GM19452 (cell line): Measurements from ENCODE around the gene CSTF3.
"Not testable (repeated sequence)": the region's sequence is repeated elsewhere in the genome, so short reads cannot be mapped to it uniquely, and the experiment has no call there.

Experiments used
- ATAC-seq: cut with Tn5 transposase; IDR thresholded peaks from one replicate; pipeline ENCODE4 v1.9.1; 2021; ENCODE audit not compliant: unreplicated experiment

CSTF3 gene

DNA sequence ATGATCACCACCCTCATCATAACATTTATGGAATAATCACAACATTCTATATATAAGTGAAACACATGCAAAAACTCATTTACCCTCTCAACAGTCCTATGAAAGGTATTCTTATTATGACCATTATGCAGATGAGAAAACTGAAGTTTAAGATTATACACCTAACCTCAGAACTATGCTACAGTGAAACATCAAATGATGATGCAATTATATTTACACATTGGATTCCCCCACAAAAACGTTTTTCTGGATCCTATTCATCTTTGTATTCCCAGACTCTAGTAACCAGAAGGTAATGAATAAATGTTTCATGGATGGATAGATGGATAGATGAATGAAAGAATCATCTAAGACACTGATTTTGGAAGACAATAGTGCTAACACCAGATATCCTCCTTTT is 67.1 kb downstream of the CSTF3 start:
- ATAC-seq, result no peak

DNA sequence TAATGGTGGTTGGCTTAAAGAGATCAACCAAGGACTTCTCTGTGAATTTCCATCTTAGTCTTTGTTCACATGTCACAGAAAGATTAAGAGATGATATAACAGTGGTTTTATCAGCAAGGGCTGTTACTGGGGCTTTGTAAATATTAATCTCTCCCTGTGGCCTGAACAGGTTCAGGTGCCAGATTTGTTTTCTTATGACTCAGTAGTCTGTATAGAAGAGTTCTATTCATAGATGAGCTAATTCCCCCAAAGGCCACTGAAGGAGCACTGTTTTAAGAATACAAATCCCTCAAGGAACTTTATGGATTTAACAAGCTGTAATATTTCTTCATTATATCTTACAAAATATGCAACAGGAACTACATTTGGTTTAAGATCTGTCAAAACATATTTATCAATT is 71.5 kb downstream of the CSTF3 start:
- ATAC-seq, result no peak

DNA sequence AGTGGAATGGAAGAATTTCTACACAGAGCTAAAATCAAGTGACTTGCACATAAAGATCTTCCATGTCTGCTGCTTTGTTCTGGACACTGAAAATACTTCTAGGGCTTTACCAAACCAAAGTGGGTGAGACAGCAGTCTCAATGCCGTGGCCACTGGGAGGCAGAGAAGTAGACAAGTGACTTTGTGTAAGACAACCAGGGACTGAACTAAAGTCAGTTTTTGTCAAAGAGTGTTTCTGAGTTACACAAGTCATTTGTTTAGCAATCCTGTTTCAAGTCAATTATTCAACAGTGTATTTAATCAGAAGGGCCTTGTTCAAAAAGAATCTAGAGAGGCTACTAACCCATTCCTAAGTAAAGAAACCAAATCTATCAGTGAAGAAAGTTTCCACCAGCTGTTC is 75.3 kb downstream of the CSTF3 start:
- ATAC-seq, result no peak

DNA sequence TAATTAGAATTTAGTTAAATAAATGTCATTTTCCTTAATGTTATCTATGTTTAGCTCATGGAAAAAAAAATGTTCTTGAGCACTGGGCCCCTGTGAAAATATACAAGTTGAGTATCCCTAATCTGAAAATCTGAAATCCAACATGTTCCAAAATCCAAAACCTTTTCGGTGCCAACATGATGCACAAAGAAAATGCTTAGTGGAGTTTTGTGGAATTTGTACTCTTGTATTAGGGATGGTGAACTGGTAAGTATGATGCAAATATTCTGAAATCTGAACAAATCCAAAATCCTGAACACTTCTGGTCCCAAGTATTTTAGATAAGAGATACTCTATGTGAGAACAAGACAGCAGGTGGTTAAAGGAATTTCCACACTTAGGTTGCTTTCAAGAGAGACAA is 77.4 kb downstream of the CSTF3 start:
- no peak for ATAC-seq

DNA sequence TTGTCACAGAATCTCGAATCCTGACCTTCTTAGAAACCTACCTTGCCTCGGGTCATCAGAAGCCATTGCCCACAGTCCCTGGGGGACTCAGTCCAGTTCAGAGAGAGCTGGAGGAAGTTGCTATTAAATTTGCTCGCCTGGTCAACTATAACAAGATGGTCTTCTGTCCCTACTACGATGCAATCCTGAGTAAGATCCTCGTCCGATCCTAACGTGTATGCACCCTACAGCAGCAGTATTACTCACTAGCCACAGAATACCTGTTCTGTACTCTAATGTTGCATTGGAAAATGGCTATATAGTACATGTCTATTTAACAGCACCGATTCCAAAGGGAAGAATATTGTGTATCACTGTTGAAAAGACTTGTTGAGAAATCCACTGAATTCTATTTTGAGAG is 88.8 kb downstream of the CSTF3 start:
- no peak for ATAC-seq

DNA sequence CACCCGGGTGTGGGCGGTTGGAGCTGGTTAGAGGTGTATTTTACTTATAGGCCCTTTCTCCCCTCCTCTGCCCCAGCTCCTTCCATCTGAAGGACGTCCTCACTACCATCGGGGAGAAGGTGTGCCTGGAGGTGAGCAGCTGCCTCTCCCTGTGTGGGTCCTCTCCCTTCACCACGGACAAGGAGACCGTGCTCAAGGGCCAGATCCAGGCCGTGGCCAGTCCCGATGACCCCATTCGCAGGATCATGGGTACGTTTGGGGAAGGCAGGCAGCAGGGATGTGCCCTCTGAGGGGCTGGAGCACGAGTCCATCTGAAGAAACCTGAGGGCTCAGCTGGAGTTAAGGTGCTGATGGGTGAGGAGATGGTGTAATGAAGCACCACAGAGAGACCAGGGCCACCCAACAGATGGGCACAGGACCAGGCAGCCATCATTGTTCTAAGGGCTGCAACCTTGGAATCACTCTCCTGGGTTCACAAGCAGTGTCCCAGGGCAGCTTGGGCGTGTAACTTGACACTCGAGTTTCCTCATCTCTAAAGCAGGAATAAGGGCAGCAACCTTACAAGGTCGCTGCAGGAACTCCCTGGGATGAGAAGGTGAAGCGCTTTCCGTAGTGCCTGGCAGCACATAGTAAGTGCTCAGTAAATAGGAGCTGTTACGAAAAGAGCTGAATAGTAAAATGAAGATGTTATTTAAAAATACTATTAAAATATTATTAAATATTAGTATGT is 92.5 kb downstream of the CSTF3 start:
- ATAC-seq, result no peak

DNA sequence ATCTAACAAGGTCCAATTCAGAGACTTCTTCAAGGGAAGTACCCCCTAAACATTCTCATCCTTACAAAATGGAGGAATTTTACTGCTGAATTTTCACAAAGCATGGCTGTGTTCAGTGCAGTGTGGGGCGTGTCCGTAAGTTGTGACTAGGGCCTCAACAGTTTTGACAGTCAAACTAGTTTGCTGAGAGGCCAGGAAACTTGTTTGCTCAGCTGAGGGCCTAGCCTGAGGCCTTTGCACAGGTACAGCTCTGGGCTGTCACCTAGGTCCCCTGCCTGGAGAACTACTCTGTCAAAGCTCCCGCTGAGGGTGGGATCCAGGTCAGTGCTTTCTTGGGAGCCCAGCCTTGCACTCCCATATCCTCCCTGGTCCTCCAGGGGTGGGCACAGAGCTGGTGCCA is 94.0 kb downstream of the CSTF3 start:
- ATAC-seq, result no peak

DNA sequence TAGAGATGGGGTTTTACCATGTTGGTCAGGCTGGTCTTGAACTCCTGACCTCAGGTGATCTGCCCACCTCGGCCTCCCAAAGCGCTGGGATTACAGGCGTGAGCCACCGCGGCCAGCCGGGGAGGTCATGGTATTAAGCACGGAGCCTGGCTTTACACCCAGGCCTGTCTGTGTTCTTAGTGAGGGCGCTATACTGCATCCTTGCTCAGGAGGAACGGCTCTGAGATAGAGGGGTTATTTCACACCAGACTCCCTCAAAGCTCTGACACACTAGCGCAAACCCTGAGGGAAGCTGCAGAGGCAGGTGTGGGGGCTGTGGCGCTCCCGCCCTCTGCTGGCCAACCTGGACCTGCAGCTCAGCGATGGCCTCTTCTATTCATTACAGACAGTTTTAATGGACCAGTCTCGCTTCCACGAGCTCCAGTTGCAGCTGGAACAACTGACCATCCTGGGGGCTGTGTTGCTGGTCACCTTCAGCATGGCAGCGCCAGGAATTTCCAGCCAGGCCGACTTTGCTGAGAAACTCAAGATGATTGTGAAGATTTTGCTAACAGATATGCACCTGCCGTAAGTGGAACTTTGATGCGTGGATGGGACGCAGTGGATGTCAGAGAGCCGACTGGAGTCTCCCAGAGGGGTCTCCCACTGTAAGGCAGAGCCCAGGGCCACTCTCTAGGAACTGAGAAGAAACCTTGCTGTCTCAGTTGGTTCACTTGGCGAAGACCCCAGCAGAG is 95.7 kb downstream of the CSTF3 start:
- peak; percentile 47 for ATAC-seq

DNA sequence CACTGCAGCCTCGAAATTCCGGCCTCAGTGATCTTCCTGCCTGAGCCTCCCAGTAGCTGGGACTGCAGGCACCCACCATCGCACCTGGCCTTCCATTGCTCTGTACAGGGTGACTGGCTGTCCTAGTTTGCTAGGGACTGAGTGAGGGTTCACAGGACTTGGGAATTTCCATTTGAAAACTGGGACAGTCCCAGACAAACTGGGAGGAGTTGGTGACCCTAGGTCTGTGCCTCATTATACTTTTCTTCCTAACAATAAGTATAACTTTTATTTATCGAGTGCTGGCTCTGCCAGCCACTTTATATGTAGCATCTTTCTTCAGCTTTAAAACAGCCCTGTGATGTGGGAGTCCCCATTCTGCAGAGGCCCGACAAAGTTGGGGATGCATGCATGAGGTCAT is 96.4 kb downstream of the CSTF3 start:
- ATAC-seq, result no peak

DNA sequence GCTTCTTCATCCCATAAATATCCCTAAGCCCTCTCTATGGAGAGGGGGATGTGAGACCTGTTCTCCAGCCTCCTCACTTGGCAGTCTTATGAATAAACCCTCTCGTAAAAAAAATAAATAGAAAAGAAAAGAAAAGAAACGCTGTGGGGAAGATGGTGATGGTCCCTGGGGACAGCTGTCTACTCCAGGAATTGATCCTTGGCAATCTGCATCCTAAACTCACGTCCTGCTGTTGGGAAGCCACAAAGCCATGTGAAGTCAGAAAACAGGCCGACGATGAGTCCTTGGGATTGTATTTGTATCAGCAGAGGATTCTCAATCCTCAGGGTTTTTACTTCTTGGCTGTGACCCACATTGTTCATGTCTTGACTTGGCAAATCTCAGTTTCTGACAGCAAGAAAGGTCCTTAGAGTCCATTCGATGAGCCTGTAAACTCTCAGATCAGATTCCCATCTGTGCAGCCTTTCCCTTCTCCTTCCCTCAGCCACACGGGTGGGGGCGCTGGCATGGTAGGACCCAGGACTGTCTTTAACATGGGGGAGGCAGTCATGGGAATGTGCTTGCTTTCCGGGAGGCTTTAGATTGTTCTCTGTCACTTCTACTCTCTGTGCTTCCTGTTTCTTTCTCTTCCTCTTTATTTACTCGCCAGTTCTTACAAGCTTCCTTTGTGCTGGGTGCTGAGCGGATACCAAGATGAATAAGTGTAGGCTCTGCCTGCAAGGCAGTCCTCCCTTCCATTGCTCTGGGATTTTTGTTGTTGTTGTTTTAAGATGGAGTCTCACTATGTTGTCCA is 97.1 kb downstream of the CSTF3 start:
- ATAC-seq, result no peak

DNA sequence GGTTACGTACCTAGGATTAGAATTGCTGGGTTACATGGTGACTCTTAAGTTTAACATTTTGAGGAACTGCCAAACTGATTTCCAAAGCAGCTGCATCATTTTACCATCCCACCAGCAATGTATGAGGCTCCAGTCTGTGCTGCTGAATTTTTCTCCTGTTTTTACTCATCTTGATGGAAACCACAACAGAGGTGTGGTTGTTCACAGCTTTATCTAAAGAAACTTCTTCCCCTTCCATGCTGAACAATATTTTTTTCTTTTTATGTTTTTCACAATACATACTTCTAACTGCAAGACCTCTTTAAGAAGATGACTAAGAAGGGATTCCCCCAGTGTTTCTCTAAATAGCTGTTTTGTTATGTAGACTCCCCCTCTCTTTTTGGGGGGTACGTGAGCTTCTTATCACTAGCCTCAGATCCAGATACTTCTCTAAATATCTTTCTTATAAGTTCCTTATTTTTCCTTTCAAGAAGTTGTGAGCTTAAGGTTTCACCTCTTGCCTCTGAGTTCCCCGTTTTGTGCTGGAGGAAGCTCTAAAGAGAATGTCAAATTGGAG is 97.9 kb downstream of the CSTF3 start:
- ATAC-seq, result peak; percentile 46

DNA sequence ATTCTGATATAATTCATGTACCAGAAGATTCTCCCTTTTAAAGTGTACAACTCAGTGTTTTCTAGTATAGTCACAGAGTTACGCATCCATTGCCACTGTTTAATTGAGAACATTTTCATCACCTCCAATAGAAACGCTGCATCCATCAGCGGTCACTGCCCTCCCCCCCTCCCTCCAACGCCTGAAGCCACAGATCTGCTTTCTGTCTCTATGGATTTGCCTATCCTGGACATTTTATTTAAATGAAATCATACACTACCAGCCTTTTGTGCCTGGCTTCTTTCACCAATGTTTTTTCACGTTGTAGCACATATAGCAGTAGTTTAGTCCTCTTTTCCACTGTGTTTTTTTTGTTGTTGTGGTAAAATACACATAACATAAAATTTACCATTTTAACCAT is 99.1 kb downstream of the CSTF3 start:
- no peak for ATAC-seq

DNA sequence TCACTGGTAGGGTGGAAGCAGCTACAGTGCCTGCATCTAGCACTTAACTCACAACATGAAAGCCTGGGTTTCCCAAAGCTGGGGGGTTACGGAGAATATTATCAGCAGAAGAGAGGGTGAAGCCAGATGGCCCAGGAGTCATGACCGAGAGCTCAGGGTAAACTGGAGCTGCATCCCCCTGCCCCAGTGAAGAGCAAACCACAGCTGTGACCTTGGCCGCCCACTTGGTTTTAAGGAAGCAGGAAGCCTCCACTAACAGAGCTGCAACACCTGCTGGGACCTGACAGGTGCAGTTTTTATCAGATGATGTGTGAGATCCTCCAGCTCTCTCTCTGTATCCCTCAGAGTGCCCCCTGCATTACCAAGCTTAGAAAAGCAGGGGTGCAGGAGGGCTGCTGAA is 101.0 kb downstream of the CSTF3 start:
- no peak for ATAC-seq

DNA sequence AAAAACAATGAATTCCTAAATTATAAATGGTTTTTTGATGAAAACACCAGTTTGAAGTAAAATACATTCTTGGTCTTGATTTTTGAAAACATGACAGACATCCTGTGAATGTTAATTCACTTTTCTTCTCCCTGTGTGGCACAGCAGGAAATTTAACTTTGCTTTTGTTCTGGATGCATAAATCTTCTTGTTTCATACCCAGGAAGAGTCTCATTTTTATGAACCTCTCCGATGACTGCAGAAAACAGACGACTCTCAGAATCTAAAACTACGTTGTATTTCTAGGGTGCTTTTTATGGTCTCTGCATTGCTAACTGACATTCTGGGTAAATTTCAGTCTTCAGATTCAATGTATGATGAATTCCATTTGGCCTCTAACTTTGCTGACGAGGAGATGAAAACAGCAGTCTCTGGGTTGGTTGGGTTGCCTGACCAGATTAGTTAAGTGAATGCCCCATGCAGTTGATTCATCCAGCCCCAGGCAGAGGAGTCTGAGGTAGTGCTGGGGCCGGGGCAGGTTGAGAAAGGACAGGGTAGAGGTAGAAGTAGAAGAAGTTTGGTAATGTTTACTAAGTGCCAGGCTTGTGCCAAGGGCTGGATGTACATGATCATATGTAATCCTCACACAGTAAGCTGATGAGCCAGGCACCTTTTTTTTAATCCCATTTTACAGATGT is 101.8 kb downstream of the CSTF3 start:
- ATAC-seq, result no peak

DNA sequence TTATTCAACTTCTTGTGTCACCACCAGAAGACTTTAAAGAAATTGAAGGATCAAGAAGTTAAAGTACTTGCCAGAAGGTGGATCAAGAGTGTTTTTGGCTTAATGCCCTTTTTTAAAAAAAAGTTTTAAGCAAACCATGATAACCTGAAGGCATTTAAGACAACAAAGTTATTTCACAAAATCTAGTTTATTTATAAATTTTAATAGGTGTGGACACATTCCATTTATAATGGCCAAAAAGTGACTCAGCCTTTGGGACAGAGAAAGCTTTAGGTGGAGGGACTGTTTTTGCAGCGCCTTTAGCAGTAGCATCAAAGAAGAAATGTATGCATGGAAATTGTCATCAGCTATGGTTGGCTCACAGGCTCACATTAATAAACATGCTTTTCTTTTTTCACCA is 104.0 kb downstream of the CSTF3 start:
- ATAC-seq, result no peak

DNA sequence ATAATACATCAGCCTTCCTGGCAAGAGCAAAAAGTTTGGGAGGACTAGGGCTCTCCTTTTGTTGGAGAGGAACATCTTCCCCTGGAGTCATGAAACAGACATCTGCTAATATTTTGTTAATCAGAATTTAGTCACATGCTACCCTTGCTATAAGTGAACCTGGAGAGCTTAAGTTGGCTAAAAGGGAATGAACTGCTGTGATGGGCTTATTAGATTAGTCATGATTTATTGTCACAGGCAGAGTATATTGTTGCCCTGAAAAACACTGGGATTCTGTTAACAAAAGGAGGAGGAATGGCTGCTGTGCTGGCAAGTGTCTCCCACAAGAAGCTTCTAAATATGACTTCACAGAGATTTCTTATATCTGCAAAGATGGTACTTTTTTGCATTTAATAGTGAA is 105.9 kb downstream of the CSTF3 start:
- ATAC-seq, result no peak

DNA sequence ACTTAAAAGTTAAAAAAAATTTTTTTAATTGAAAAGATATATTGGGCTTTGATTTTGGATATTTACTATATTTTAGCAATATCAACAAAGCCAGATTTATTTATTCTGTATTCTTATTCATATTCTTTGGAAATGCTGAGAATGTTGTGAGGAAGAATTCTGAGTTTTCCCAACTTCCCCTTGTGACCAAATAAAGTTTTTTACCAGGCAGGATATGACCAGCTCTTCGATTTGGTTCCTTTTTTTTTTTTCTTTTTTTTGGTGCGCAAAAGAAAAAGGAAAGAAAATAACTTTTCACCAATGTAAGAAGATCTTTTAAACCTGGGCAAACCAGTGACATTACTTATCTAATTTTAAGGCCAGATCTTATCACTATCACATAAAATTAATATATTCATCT is 109.0 kb downstream of the CSTF3 start:
- no peak for ATAC-seq

DNA sequence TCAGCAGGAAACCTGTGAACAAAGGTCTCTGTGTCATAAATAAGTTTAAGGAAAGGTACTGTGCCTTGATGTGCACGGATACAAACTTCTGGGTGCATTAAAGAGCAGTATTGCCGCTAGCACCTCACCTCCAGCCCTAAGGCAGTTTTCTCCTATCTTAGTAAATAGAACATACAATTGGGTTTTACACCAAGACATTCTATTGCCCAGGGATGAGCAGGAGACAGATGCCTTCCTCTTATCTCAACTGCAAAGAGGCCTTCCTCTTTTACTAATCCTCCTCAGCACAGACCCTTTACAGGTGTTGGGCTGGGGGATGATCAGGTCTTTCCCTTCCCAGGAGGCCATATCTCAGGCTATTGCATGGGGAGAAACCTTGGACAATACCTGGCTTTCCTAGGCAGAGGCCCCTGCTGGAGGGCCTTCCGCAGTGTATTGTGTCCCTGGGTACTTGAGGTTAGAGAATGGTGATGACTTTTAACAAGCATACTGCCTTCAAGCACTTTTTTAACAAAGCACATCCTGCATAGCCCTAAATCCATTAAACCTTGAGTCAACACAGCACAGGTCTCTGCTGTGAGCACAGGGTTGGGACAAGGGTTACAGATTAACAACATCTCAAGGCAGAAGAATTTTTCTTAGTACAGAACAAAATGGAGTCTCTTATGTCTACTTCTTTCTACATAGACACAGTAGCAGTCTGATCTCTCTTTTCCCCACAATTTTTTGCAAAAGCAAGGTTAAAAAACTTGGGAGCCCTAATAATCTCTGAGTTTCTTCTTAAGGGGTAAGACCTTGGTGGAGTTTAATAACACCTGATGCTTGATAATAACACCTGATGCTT is 111.5 kb downstream of the CSTF3 start:
- not testable (repeated sequence) for ATAC-seq

DNA sequence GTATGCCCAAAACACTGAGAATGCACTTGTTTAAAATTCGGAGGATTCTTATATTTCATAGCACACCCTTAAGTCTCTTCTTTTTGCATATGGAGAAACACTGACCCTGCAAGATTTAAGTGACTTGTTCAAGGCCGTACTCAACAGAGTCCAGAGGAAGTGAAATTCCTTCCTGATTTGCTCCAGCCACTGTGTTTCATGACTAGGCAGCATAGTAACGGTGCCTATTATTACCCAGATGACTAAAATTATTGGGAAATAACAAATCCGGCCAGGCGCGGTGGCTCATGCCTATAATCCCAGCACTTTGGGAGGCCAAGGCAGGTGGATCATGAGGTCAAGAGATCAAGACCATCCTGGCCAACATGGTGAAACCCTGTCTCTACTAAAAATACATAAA is 112.6 kb downstream of the CSTF3 start:
- ATAC-seq, result not testable (repeated sequence)

DNA sequence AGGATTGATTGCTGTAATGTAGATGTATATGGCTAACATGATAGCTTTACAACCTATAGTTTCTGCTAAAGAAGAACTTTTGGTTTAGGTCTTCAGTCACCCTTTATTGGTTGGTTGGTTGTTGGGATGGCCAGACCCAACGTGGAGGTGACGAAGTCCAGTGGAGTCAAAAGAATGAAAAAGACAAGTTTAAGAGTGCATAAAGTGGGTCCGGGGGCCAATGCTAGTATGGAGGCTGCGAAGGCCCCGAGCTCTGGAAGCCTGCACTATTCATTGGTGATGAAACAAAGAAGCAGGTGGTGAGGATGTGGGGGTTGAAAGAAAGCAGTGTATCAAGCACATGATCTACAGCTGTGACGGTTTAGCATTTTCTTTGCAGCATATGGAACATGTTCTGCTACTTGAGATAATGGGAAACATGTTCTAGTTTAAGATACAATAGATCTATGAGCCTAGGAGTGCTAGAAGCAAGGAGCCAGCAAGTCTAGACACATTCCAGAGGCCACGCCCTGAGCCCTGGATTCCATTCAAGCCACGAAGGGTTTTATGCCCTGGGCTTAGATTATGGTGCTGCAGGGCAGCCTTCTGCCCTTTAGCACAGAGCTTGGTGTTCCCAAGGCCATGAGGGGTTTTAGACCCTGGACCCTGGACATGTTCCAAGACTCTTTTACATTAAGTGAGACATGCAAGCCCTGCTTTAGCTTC is 115.6 kb downstream of the CSTF3 start:
- no peak for ATAC-seq
